ENCODE measurements around the gene AUTS2. TPM values are rescaled to one million over a fixed set of nuclear protein-coding genes. Genes with fewer than 3 reads are reported as not detected.

AUTS2 gene
- total and polyA plus RNA-seq, 9 of the 15 experiments (the other 6 are each of a cell fraction or from before 2014, with no cell fraction given), result 0.58 TPM; not detected in 8

DNA sequence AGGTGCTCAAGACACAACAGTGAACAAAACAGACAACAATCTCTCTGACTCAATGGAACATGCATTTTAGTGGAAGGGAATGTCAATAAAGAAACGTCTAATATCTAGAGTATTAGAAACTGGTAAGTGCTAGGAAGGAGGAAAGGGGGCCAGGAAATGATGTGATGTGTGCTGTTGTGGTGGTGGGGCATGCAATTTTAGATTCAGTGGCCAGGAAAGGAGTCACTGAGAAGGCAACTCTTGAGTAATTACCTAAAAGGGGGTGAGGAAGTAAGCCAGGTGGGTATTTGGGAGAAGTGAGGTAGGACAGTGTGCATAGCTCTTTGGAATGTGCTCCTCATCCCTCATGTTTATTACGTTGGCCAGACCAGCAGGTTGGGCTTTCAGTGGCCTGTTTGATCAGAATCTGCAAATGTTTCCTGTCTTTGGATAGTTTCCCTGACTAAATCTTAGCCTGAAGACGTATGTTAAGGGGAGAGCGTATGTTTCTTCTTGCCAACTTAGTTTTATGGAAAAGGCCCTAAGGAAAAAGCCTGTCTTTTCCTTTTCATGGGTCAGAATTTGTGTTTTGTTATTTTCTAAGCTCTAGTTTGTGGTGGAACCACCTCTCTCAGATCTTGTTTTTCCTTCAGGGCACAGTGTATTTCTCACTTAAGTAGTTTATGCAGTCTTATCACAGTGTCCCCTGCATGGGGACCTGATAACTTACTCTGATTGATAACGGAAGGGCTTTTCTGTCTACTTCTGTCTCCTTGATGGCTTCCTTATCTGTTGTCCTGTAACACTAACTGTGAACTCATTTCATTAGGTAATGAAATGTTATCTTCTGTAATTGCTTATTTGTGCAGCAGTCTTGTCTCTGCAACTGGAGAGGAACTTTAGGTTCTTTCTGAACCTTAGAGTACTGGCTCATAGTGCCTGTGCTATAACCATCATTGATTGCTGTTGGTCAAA, 203.7 kb downstream of the AUTS2 start:
- intact Hi-C loops (cut with micrococcal nuclease), result loop anchor here (10.0 kb wide), 1 partner anchor 57 kb away; no protein-coding TSS in a partner anchor
- CTCF ChIA-PET (ENCODE audit: low intra/inter-chr PET ratio), result no interaction called here
- POLR2A ChIA-PET, result no interaction called here
- 1% methylated on average over 5 of the region's 5 CpGs for WGBS (ENCODE audit: insufficient coverage, low coverage, missing lambda C conversion rate)
- no peaks in the 10 kb centered on the region for H3K9me3 ChIP-seq (replicated peaks; ENCODE audit: control insufficient read depth, insufficient read depth, low read depth, low read length)
- ATAC-seq, result no peak
- no peak for DNase-seq (ENCODE audit: extremely low read depth in 1 of 4, low spot score in 3 of 4)
- H3K9me1 ChIP-seq (ENCODE audit: control insufficient read depth, insufficient read depth, low read length), result no peaks in the 10 kb centered on the region
- no peak overlapping the region for H2AFZ ChIP-seq (ENCODE audit: low read depth, low read length)
- no peak for FAIRE-seq
- no TSS peak for BruUV-seq (replicated peaks)
- in situ Hi-C loops (cut with MboI), result no loop called here
- H3K4me1 ChIP-seq (replicated peaks in 1 of 2; ENCODE audit: control insufficient read depth in 2 of 2, insufficient read depth in 2 of 2, low read length in 2 of 2), result no peaks in the 10 kb centered on the region
- no peak overlapping the region for H3K9ac ChIP-seq (ENCODE audit: insufficient read depth in 1 of 2, low read depth in 2 of 2, low read length in 2 of 2)
- H3K4me2 ChIP-seq (ENCODE audit: insufficient read depth, low read length), result no peak overlapping the region
- H4K20me1 ChIP-seq (replicated peaks; ENCODE audit: control insufficient read depth, insufficient read depth, low read length), result no peaks in the 10 kb centered on the region
- H3K36me3 ChIP-seq (ENCODE audit: control insufficient read depth, insufficient read depth, low read length), result no peaks in the 10 kb centered on the region
- H3K4me3 ChIP-seq, result no peak overlapping the region
- no peaks in the 10 kb centered on the region for H3K79me2 ChIP-seq (ENCODE audit: control insufficient read depth, insufficient read depth, low read length)
- no peaks in the 10 kb centered on the region for H3K27me3 ChIP-seq (ENCODE audit: control insufficient read depth in 2 of 2, insufficient read depth in 2 of 2, low read length in 2 of 2)
- H3K27ac ChIP-seq (ENCODE audit: extremely low read depth, low read depth, low read length), result no peak overlapping the region
- no peak for TF ChIP-seq NR1H2 (CRISPR knock-in tag; IDR thresholded peaks at IDR 0.05)
- no peak for TF ChIP-seq TEAD1 (CRISPR knock-in tag; IDR thresholded peaks at IDR 0.05)
- TF ChIP-seq C11orf30 (IDR thresholded peaks at IDR 0.05; ENCODE audit: low read depth), result no peak
- TF ChIP-seq, protein P1, sequence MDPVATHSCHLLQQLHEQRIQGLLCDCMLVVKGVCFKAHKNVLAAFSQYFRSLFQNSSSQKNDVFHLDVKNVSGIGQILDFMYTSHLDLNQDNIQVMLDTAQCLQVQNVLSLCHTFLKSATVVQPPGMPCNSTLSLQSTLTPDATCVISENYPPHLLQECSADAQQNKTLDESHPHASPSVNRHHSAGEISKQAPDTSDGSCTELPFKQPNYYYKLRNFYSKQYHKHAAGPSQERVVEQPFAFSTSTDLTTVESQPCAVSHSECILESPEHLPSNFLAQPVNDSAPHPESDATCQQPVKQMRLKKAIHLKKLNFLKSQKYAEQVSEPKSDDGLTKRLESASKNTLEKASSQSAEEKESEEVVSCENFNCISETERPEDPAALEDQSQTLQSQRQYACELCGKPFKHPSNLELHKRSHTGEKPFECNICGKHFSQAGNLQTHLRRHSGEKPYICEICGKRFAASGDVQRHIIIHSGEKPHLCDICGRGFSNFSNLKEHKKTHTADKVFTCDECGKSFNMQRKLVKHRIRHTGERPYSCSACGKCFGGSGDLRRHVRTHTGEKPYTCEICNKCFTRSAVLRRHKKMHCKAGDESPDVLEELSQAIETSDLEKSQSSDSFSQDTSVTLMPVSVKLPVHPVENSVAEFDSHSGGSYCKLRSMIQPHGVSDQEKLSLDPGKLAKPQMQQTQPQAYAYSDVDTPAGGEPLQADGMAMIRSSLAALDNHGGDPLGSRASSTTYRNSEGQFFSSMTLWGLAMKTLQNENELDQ (CRISPR knock-in tag; IDR thresholded peaks at IDR 0.05; ENCODE audit: borderline replicate concordance), result no peak
- no peak for TF ChIP-seq ZC3H11A (IDR thresholded peaks at IDR 0.05; ENCODE audit: low read depth, low read length)
- TF ChIP-seq, protein P2, sequence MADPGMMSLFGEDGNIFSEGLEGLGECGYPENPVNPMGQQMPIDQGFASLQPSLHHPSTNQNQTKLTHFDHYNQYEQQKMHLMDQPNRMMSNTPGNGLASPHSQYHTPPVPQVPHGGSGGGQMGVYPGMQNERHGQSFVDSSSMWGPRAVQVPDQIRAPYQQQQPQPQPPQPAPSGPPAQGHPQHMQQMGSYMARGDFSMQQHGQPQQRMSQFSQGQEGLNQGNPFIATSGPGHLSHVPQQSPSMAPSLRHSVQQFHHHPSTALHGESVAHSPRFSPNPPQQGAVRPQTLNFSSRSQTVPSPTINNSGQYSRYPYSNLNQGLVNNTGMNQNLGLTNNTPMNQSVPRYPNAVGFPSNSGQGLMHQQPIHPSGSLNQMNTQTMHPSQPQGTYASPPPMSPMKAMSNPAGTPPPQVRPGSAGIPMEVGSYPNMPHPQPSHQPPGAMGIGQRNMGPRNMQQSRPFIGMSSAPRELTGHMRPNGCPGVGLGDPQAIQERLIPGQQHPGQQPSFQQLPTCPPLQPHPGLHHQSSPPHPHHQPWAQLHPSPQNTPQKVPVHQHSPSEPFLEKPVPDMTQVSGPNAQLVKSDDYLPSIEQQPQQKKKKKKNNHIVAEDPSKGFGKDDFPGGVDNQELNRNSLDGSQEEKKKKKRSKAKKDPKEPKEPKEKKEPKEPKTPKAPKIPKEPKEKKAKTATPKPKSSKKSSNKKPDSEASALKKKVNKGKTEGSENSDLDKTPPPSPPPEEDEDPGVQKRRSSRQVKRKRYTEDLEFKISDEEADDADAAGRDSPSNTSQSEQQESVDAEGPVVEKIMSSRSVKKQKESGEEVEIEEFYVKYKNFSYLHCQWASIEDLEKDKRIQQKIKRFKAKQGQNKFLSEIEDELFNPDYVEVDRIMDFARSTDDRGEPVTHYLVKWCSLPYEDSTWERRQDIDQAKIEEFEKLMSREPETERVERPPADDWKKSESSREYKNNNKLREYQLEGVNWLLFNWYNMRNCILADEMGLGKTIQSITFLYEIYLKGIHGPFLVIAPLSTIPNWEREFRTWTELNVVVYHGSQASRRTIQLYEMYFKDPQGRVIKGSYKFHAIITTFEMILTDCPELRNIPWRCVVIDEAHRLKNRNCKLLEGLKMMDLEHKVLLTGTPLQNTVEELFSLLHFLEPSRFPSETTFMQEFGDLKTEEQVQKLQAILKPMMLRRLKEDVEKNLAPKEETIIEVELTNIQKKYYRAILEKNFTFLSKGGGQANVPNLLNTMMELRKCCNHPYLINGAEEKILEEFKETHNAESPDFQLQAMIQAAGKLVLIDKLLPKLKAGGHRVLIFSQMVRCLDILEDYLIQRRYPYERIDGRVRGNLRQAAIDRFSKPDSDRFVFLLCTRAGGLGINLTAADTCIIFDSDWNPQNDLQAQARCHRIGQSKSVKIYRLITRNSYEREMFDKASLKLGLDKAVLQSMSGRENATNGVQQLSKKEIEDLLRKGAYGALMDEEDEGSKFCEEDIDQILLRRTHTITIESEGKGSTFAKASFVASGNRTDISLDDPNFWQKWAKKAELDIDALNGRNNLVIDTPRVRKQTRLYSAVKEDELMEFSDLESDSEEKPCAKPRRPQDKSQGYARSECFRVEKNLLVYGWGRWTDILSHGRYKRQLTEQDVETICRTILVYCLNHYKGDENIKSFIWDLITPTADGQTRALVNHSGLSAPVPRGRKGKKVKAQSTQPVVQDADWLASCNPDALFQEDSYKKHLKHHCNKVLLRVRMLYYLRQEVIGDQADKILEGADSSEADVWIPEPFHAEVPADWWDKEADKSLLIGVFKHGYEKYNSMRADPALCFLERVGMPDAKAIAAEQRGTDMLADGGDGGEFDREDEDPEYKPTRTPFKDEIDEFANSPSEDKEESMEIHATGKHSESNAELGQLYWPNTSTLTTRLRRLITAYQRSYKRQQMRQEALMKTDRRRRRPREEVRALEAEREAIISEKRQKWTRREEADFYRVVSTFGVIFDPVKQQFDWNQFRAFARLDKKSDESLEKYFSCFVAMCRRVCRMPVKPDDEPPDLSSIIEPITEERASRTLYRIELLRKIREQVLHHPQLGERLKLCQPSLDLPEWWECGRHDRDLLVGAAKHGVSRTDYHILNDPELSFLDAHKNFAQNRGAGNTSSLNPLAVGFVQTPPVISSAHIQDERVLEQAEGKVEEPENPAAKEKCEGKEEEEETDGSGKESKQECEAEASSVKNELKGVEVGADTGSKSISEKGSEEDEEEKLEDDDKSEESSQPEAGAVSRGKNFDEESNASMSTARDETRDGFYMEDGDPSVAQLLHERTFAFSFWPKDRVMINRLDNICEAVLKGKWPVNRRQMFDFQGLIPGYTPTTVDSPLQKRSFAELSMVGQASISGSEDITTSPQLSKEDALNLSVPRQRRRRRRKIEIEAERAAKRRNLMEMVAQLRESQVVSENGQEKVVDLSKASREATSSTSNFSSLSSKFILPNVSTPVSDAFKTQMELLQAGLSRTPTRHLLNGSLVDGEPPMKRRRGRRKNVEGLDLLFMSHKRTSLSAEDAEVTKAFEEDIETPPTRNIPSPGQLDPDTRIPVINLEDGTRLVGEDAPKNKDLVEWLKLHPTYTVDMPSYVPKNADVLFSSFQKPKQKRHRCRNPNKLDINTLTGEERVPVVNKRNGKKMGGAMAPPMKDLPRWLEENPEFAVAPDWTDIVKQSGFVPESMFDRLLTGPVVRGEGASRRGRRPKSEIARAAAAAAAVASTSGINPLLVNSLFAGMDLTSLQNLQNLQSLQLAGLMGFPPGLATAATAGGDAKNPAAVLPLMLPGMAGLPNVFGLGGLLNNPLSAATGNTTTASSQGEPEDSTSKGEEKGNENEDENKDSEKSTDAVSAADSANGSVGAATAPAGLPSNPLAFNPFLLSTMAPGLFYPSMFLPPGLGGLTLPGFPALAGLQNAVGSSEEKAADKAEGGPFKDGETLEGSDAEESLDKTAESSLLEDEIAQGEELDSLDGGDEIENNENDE (IDR thresholded peaks at IDR 0.05; ENCODE audit: low read depth, low read length), result no peak
- TF ChIP-seq SREBF1 (IDR thresholded peaks at IDR 0.05; ENCODE audit: borderline replicate concordance, low read depth, low read length), result no peak
